ENCODE measurements around the gene VAMP1.
A peak's percentile ranks its signal among the peaks of the same experiment; 100 is the strongest.
"Not testable (repeated sequence)": the region's sequence is repeated elsewhere in the genome, so short reads cannot be mapped to it uniquely, and the experiment has no call there.

The VAMP1 gene

DNA sequence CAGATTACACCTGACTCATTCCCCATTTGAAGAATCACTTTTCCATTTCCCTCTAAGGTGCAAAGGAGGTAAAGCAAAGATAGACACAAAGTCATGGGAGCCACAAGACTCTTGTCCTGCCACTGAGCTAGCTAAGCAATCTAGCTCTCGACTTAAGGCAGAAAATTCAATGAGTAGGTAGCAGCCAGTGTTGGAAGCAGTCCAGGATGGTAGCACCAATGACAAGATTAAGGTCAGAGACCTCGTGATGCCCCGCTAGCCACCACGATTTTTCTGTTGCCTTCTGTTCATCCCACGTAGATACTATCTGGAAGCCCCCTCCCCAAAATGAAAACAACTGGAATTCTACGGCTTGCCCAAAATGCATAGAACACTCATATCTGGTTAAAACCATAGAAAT lies 1.4 kb downstream of the VAMP1 start:
- peak; percentile 49 for DNase-seq

DNA sequence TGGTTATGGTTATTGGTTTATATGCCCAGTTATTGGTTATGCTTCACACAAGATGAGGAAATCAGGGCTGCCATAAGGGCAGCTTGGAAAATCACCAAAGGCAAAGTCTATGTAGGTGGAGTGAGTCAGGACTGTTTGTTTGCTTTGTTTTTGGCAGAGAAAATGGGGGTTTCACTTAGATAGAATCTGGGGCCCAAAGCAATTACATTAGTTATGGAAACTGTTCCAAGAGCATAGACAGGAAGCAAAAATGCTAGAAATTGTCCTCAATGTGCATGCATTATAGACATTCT lies 2.2 kb downstream of the VAMP1 start:
- no peak for DNase-seq

- not testable (repeated sequence) for DNase-seq
Measured at GRCh38 chr12:6467571-6468282, 2.8 kb downstream of the VAMP1 start.

- DNase-seq: not testable (repeated sequence)
Measured at GRCh38 chr12:6466751-6467150, 3.7 kb downstream of the VAMP1 start.

- DNase-seq: no peak
Measured at GRCh38 chr12:6466184-6466573, 4.3 kb downstream of the VAMP1 start.

GRCh38 chr12:6465467-6466183 lies 4.9 kb downstream of the VAMP1 start:
- DNase-seq: peak; percentile 76

- no peak for DNase-seq
Measured at GRCh38 chr12:6464531-6464930, 5.9 kb downstream of the VAMP1 start.

DNA sequence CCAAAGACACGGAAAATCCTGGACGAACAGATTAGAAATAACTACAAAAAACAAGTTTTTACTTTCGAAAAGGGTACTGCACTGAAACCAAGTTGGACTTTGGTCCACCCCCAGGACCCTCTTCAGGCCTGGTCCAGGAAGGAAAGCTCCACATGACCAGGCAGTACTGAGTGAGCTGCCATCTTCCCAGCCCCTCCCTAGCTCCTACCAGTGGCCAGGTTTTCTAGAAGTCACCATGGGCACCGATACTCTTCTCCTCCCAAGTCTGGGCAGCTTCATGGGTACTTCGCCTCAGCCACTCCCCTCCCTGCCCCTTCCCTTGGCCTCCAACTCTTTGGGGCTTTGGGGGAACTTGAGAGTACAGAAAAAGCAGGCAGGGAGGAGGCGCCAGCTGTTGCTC lies 6.6 kb downstream of the VAMP1 start:
- no peak for DNase-seq

GRCh38 chr12:6463216-6463615 lies 7.3 kb downstream of the VAMP1 start:
- DNase-seq: no peak

DNA sequence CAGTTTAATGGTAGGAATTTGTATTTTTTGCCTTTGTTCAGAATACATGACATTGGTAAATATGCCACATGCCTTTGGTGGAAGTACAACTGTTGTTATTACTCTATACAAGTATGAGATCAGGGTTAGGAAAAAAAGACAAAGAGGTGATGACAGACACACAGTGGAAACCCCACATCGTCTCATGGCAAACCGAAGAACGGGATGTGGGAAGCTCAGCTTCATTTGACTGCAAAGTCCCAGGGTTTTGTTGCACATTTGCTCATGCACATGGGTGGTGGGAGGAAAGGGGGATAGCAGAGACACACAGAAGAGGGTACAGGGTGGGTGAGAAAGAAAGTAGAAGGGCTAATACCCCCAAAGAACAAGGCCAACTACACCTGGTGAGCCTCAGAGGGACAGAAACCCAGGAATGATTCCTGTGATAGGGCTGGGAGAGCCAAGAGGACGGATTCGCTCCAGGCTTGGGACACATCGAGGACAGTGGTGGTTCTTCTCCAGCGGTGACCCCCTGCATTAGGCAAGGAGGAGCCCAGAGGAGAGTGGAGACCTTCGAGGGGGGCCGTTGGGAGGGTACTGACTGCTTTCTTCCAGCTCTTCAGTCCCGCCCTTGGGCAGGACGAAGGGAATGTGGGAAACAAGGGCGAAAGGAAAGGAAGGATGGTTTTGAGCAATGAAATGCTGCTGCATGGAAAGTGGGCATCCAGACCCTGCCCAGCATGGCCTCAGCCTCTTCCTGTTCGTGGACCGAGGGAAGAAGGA lies 8.1 kb downstream of the VAMP1 start:
- DNase-seq: no peak

- DNase-seq: peak; percentile 69
Measured at GRCh38 chr12:6461401-6462233, 8.9 kb downstream of the VAMP1 start.

DNA sequence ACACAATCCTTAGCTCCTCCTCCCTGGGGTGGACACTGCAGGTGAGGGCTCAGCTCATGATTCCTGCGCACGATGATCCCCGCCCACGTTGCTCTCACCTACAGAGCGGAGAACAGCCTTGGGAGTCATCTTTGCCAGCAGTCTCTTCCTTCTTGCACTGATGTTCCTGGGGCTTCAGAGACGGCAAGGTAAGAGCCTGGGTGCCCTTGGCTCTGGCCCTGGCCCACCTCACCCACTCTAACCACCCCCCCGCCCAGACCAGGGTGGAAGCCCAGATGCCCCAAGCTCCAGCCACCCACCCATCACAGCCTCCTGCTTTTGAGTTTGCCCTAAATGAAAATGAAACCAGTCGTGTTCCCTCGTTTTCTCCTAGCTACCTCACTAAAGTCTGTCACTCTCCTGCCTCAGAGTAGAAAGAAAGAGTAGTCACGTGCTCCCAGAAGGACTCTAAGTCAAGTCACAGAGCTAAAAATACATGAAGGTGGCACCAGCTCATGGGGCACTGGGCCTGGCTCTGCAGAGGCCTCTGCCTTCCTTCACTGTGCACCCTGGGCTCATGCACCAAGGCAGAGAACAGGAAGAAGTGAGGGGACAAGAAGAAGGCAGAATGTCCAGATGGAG lies 9.6 kb downstream of the VAMP1 start:
- DNase-seq: no peak

DNA sequence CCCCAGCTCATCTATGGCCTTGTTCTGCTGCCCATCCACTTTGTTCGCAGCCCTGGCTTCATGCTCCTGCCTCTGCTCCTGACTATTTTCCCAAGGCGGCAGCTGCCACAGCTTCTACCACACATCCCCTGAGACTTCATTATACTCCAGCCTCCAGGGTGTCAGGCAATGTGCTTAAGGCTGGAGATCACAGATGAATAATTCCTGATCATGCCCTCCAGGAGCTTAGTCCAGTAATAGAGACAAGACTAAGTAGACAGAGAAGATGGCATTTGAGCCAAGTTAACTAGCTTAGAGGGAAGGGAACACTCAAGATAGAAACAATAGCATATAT lies 11.5 kb downstream of the VAMP1 start:
- DNase-seq: no peak

DNA sequence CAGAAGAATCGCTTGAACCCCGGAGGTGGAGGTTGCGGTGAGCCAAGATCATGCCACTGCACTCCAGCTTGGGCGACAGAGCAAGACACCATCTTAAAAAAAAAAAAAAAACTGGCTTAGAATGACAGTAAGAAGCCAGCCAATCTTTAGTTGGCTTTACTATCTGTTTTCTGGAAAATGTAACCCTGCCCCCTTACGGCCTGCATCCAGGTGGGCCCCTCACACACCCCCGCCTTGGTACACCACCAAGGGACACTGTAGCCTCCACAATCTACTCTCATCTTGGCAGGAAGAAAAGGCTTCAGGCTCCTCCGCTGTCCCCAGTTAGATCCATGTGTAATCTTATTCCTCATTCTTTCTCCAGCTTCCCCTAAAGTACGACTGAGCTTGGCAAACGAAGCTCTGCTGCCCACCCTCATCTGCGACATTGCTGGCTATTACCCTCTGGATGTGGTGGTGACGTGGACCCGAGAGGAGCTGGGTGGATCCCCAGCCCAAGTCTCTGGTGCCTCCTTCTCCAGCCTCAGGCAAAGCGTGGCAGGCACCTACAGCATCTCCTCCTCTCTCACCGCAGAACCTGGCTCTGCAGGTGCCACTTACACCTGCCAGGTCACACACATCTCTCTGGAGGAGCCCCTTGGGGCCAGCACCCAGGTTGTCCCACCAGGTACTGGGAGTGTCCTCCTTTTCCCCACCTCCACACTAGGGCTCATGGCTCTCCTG lies 12.0 kb downstream of the VAMP1 start:
- no peak for DNase-seq

DNA sequence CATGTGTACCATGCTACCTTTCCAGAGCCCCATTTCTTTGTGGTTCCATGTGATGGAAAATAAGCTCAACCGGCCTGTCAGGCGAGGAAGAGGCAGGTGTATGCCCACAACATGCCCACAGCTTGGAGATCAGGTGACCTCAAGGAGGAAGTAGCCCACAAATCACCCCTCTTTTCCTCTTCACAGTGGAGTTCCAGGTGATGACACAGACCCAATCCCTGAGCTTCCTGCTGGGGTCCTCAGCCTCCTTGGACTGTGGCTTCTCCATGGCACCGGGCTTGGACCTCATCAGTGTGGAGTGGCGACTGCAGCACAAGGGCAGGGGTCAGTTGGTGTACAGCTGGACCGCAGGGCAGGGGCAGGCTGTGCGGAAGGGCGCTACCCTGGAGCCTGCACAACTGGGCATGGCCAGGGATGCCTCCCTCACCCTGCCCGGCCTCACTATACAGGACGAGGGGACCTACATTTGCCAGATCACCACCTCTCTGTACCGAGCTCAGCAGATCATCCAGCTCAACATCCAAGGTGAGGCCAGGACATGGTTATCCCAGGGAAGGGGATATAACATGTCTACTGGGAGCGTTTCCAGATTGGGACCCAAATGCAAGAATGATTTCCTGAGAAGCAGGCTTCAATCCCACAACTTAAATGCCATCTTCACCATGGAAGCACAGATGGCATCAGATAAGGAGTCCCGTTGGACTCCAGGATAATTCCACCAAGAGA lies 13.1 kb downstream of the VAMP1 start:
- DNase-seq: no peak

- peak; percentile 58 for DNase-seq
Measured at GRCh38 chr12:6452944-6453630, 17.4 kb downstream of the VAMP1 start.

DNA sequence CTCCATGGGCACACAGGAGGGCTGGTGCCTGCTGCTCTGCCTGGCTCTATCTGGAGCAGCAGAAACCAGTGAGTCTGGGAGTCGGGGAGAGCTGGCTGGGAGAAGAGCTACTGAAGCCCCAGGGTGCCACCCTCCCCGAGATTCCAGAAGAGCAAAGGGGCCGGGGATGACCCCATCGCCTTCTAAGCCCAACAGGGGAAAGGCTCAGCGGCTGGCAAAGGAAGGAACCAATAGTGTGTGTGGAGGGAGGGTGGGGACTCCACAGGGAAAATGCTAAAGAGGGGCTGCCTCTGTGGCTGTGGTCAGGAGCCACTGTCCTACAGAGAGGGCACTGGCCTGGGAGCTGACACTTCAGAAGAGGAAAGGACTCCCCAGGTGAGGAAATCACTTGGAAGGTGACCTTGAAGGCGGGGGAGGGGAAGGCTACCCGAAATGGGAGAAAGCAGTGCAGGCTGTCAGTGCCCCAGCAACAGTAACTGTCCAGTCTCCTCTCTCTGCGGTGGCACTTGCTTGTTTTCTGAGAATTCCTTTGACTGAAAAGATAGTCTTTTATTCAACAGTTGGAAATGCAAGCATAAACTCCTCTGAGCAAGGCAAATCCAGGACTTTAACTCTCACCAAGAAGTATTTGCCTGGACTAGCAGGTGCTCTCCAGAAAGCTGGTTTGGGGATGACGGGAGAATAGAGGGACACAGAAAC lies 18.1 kb downstream of the VAMP1 start:
- peak; percentile 49 for DNase-seq

GRCh38 chr12:6451348-6452244 lies 18.9 kb downstream of the VAMP1 start, which contains the start of gene TAPBPL:
Gene TAPBPL (plus strand): TSS chr12:6452042. CDS start chr12:6452249, 207 bp downstream.
- DNase-seq: peak; percentile 80

DNA sequence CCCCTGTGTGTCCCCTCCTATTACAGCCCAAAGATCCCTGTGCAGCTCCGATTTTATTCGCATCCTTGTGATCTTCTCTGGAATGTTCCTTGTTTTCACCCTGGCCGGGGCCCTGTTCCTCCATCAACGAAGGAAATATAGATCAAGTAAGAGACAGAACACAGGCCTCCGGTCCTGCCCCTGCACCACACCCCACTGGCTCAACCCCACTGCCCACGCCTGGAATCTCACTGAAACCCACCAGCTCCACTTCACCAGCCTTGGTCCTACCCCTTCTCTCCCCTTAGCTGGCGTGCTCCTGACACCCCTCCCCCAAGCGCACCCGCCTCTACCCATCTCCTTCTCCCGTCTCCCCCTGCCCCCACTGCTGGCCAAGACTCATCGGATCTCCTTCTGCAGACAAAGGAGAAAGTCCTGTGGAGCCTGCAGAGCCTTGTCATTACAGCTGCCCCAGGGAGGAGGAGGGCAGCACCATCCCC lies 19.6 kb downstream of the VAMP1 start:
- peak; percentile 36 for DNase-seq
